ENCODE measurements around the gene SPACA1. TPM values are rescaled to one million over a fixed set of nuclear protein-coding genes. Genes with fewer than 3 reads are reported as not detected.
A peak's percentile ranks its signal among the peaks of the same experiment; 100 is the strongest.
"Not testable (repeated sequence)": the region's sequence is repeated elsewhere in the genome, so short reads cannot be mapped to it uniquely, and the experiment has no call there.

Gene SPACA1
- under 1 TPM in 1 of 3 donors, not detected in 2; 0.20 TPM for polyA plus RNA-seq (ENCODE audit: insufficient read length in 3 of 3)
- long read RNA-seq, donor 1 = 0 reads
- long read RNA-seq, donor 2 = 0 reads
- long read RNA-seq, donor 3 = 0 reads
- long read RNA-seq, donor 4 = 0 reads
- long read RNA-seq, donor 5 = 0 reads
- long read RNA-seq, donor 6 = 0 reads
- long read RNA-seq, donor 7 = 0 reads
- long read RNA-seq, donor 8 = 0 reads
- long read RNA-seq, donor 9 = 0 reads
- long read RNA-seq, donor 10 = 0 reads
- long read RNA-seq, donor 11 = 0 reads
- long read RNA-seq, donor 12 = 0 reads
- long read RNA-seq, donor 13 = 0 reads
- long read RNA-seq, donor 14 = 0 reads
- long read RNA-seq, donor 15 = 0 reads
- long read RNA-seq, donor 16 = 0 reads

DNA sequence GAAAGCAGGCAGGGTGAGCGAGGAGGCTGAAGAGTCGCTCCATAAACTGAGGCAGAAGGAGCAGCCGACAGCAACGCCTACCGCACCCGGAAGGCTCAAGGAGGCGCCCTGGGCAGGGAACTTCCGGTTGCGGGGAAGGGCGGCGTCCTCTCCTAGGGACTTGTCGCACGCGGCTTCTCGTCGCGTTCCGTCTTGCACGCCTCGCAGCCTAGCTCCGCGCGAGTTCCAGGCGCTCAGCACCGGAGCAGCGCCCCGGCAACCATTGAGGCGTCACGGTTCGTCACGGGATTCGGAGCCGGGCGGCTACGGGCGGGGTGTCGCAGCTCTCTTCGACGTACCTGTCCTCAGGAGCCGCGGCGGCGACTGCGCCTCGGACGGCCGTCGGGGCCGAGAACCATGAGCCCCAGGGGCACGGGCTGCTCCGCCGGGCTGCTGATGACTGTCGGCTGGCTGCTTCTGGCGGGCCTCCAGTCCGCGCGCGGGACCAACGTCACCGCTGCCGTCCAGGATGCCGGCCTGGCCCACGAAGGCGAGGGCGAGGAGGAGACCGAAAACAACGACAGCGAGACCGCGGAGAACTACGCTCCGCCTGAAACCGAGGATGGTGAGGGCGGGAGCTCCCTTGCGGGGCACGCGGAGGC lies at the start of gene SPACA1:
Gene SPACA1, plus strand, starts transcription at position 332 of the 641 bp plus-strand sequence. Its CDS starts 65 bp downstream, at position 397.
- no peak for DNase-seq (ENCODE audit: extremely low read depth in 1 of 11, low read depth in 9 of 11, low spot score in 4 of 11)

DNA sequence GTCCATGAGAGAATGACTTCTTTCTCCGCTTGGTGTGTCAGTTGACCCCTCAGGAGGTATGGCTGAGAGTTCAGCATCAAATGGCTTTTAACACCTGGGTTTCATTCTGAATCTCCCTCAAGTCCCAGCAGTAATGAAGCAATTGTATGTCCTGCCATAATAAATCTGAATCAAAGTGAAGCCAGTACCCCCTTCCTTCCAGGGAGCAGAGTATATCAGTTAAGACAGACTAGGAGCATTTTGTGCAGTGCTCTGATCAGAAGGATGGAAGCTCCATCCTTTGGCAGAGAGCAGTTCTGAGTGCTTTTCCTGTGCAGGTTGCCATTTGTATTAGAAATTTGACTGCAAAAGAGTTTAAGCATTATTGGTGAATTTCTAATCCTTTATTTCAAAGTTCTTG lies 46.9 kb upstream of the SPACA1 start:
- no peak for DNase-seq (ENCODE audit: extremely low read depth in 1 of 11, low read depth in 9 of 11, low spot score in 4 of 11)

DNA sequence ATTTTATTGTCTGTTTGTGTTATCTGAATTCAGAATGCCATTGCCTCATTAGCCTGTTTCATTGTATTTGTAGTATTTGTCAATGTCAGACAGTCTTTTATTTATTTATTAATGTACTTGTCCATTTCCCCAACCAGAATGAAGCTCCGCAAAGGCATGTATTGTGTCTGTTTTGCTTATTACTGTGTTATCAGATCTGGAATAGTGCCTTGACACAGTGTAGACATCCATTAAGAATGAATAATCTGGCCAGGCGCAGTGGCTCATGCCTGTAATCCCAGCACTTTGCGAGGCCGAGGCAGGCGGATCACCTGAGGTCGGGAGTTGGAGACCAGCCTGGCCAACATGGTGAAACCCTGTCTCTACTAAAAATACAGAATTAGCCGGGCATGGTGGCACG lies 46.4 kb upstream of the SPACA1 start:
- not testable (repeated sequence) for DNase-seq (ENCODE audit: extremely low read depth in 1 of 11, low read depth in 9 of 11, low spot score in 4 of 11)

DNA sequence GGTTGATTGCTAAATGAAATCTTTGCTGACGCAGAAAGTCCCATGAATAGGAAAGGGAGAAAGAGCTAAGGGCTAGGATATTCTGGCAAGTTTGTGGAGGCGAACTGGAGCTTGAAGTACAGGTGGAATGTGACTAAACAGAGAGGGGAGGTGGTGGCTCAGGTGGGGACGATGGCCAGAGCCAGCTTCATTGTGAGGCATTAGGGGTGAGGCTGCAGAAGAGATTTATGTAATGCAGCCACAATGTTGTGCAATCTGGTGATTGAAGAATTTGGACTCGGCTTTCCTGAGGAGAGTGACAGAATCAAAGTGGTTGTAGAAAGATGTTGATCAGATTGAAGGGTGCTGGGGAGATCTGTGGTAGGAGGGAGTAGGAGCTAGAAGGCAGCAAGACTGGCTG lies 42.9 kb upstream of the SPACA1 start:
- no peak for DNase-seq (ENCODE audit: extremely low read depth in 1 of 11, low read depth in 9 of 11, low spot score in 4 of 11)

DNA sequence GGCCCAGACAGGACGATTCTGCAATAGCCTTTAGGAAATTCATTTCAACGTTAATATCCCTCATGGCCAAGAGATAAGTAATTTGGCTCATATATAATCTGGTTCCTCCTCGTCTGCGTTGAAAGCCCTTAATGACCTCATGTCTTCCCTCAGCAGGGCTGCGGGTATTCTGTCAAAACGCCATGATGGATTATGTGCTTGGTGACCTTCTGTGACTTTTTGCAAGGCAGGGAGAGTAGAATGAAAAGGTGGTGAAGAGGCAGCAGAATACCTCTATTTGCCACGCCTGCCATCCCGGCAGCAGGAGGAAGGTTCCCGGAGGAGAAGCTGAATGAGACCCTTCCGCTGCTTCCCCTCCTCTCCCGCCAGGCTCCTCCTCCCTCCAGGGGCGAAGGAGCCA lies 41.1 kb upstream of the SPACA1 start:
- DNase-seq (ENCODE audit: extremely low read depth in 1 of 11, low read depth in 9 of 11, low spot score in 4 of 11) = no peak

- no peak for DNase-seq (ENCODE audit: extremely low read depth in 1 of 11, low read depth in 9 of 11, low spot score in 4 of 11)
These were observed 39.2 kb upstream of the SPACA1 start for GRCh38 chr6:88008411-88008810.

GRCh38 chr6:88008831-88009231 lies 38.8 kb upstream of the SPACA1 start:
- peak in 3 of 11 donors; percentile 4 to 12 (median 8) for DNase-seq (ENCODE audit: extremely low read depth in 1 of 11, low read depth in 9 of 11, low spot score in 4 of 11)

DNA sequence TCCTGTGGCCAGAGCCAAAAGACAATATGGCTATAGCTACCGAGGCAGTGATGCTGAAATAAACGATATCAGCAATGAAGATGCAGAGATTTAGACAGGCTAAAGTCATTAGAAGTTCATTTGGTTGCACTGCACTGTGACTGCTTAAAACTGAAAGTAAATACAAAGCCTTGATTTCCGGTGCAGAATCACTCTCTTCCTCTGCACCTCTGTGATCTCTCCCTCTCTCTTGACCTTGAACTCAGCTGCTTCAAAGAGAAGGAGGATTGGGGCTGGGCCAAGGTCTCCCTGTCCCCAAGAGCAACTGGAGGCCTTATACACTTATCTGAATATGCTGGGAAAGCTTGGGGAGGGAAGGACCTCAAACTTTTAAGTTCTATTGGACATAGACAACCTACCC lies 34.6 kb upstream of the SPACA1 start:
- no peak for DNase-seq (ENCODE audit: extremely low read depth in 1 of 11, low read depth in 9 of 11, low spot score in 4 of 11)

- DNase-seq (ENCODE audit: extremely low read depth in 1 of 11, low read depth in 9 of 11, low spot score in 4 of 11) = no peak
These were observed 34.1 kb upstream of the SPACA1 start for GRCh38 chr6:88013554-88013953.

GRCh38 chr6:88020439-88020838 lies 27.2 kb upstream of the SPACA1 start:
- no peak for DNase-seq (ENCODE audit: extremely low read depth in 1 of 11, low read depth in 9 of 11, low spot score in 4 of 11)

DNA sequence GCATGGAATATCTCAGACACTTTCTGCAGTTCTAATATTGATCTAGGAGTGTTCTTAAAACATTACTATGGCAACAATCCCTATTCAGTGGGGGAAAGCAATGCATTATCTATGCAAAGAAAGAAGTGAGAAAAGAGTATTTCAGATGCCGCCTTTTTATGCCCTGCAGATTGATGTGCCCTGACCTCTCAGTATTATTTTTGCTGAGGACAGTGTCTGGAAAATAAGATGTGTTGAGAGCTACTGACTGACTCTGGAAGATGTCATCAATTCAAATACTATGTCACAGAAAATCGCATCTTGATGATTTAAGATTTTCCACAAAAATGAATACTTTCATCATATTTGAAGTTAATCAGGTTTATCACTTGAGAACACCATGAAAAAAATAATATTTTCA lies 22.9 kb upstream of the SPACA1 start:
- no peak for DNase-seq (ENCODE audit: extremely low read depth in 1 of 11, low read depth in 9 of 11, low spot score in 4 of 11)

- DNase-seq (ENCODE audit: extremely low read depth in 1 of 11, low read depth in 9 of 11, low spot score in 4 of 11) = no peak
These were observed 16.1 kb upstream of the SPACA1 start for GRCh38 chr6:88031550-88031949.

- no peak for DNase-seq (ENCODE audit: extremely low read depth in 1 of 11, low read depth in 9 of 11, low spot score in 4 of 11)
These were observed 3.1 kb upstream of the SPACA1 start for GRCh38 chr6:88044530-88044929.

GRCh38 chr6:88045521-88046136 lies 2.0 kb upstream of the SPACA1 start:
- no peak for DNase-seq (ENCODE audit: extremely low read depth in 1 of 11, low read depth in 9 of 11, low spot score in 4 of 11)

- no peak for DNase-seq (ENCODE audit: extremely low read depth in 1 of 11, low read depth in 9 of 11, low spot score in 4 of 11)
These were observed 937 bp downstream of the SPACA1 start for GRCh38 chr6:88048578-88048977.

DNA sequence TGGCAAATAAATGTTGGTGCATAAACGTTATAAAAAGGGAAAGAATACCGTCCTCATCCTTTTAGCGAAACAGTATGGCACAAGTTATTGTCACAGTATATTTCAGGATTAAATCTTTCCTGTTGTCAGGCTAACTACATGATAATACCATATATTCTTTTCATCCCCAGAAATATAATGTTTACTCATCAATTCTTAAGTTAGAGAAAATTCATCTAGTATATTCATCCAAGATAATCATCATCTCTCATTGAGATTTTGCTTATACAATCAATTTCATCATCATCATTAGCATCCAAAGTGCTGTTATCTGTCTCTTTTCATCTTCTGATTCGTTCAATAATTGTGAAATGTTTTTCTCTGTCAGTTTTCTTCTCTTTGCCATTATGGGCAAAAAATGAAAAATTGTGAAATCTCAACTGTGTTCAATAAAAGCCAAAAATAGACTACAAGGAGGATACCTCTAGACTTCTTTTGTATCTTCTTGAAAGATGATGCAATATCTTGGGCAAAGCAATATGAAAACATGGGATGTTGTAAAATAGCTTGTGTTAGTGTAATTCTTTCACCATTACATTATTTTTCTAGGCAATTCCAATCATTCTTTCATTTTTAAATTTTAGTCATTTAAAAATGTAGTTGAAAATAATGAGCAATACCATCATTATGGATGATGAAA lies 2.6 kb downstream of the SPACA1 start:
- DNase-seq (ENCODE audit: extremely low read depth in 1 of 11, low read depth in 9 of 11, low spot score in 4 of 11) = no peak

- DNase-seq (ENCODE audit: extremely low read depth in 1 of 11, low read depth in 9 of 11, low spot score in 4 of 11) = no peak
These were observed 11.6 kb downstream of the SPACA1 start for GRCh38 chr6:88059191-88059590.

DNA sequence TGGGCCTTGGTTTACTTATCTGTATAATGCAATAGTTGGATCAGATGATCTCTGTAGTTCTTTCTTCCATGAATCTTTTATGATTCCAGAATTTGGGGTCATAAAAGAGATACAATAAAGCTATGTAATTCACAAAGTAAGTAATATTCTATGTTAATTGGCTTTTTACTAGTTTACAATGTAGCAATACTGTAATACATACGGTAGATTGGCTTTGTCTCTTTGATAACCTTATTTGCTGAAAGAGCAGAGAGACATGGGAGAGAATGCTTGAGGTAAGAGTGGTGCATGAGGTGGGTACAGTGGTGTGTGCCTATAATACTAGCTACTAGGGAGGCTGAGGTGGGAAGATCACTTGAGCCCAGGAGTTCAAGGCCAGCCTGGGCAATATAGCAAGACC lies 14.7 kb downstream of the SPACA1 start:
- DNase-seq (ENCODE audit: extremely low read depth in 1 of 11, low read depth in 9 of 11, low spot score in 4 of 11) = no peak

DNA sequence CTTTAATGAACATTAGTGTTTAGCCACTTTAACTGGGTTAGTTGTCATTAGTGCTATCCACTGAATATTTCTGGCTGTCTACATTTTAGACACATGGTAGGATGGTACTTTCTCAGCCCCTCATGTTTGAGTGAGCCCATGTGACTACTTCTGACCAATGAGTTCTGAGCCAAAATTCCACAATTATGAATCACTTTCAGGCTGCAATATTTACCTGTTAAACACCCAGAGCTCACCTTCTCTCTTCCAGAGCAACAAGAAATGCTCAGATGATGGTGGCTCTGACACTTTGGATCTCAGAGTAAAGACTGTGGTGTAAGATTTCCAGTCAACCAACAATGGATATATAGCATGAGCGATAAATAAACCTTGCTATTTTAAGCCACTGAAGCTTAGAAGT lies 24.8 kb downstream of the SPACA1 start:
- DNase-seq (ENCODE audit: extremely low read depth in 1 of 11, low read depth in 9 of 11, low spot score in 4 of 11) = no peak

DNA sequence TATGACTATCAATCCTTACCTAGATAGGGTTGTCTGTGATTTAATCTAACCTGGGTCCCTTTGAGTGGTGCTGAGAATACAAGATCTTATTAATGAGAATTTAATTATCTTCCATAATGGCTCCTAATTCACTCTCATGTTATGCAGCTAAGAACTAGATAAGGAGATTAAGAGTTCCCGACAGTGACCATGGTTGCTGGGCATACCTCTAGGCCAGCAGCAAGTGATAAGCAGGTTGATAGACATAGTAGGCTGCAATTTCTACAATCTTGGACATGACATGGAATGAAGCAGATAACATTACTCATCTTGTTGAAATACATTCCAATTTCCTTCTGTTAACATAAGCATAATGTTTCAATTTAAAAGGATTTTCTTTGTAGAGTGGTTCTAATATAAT lies 27.1 kb downstream of the SPACA1 start:
- no peak for DNase-seq (ENCODE audit: extremely low read depth in 1 of 11, low read depth in 9 of 11, low spot score in 4 of 11)
